ENCODE data around the gene GPR142. TPM values are rescaled to one million over a fixed set of nuclear protein-coding genes. Genes with fewer than 3 reads are reported as not detected.

The GPR142 gene
- polyA plus RNA-seq, 1 donor (not counting 4 experiments of a cell fraction or from before 2014, with no cell fraction given), result not detected

DNA sequence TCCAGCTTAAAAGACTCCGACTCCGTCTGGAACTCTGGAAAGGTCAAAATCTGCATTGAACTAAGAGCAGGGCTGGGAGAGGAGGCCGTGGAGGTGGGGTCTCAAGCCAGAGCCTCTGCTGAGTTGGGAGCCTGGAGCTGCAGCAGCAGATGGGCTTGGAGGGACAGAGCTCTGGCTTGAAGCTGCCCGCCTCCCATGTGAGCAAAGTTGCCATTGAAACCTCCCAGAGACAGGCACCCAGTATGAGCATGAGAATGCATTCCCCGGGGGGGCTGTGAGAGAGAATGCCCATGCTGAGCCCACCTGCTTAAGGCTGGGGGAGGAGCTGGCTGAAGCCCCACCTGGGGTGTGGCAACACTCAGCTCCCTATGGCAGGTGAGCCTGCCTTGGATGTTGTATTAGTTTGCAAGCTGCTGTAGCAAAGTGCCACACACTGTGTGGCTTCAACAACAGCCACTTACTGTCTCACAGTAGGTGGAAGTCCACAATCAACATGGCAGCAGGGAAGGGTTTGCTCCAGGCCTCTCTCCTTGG lies 31.7 kb upstream of the GPR142 start:
- H3K9me1 ChIP-seq (ENCODE audit: control insufficient read depth, extremely low read depth, insufficient read depth, low read length), result no peaks in the 10 kb centered on the region
- H3K27ac ChIP-seq (ENCODE audit: control insufficient read depth, insufficient read depth, low read length), result no peak overlapping the region
- no peak for FAIRE-seq
- dilution Hi-C loops (cut with MboI; ENCODE audit: extremely low pct_ligation_motif_present, low sequenced_read_pairs), result no loop called here
- no peak overlapping the region for H3K9ac ChIP-seq (ENCODE audit: control insufficient read depth, extremely low read depth, insufficient read depth, low read length)
- H3K4me3 ChIP-seq (ENCODE audit: control insufficient read depth in 2 of 3, extremely low read depth in 1 of 3, insufficient read depth in 2 of 3, low read depth in 1 of 3, low read length in 3 of 3), result no peak overlapping the region
- H3K9me3 ChIP-seq (ENCODE audit: control insufficient read depth, low read depth, low read length), result no peaks in the 10 kb centered on the region
- H4K20me1 ChIP-seq (ENCODE audit: control insufficient read depth, extremely low read depth, insufficient read depth, low read length), result no peaks in the 10 kb centered on the region
- H2AFZ ChIP-seq (ENCODE audit: control insufficient read depth, low read length), result no peak overlapping the region
- TF ChIP-seq, protein P1, sequence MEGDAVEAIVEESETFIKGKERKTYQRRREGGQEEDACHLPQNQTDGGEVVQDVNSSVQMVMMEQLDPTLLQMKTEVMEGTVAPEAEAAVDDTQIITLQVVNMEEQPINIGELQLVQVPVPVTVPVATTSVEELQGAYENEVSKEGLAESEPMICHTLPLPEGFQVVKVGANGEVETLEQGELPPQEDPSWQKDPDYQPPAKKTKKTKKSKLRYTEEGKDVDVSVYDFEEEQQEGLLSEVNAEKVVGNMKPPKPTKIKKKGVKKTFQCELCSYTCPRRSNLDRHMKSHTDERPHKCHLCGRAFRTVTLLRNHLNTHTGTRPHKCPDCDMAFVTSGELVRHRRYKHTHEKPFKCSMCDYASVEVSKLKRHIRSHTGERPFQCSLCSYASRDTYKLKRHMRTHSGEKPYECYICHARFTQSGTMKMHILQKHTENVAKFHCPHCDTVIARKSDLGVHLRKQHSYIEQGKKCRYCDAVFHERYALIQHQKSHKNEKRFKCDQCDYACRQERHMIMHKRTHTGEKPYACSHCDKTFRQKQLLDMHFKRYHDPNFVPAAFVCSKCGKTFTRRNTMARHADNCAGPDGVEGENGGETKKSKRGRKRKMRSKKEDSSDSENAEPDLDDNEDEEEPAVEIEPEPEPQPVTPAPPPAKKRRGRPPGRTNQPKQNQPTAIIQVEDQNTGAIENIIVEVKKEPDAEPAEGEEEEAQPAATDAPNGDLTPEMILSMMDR (optimal IDR thresholded peaks at IDR 0.05 in 1 of 3, IDR thresholded peaks at IDR 0.05 in 1 of 3, conservative IDR thresholded peaks at IDR 0.05 in 1 of 3; ENCODE audit: extremely low read depth in 1 of 3, insufficient read depth in 2 of 3, low read length in 3 of 3), result no peak
- no peak for TF ChIP-seq EZH2 (IDR thresholded peaks at IDR 0.05; ENCODE audit: low read length)
- no peak for DNase-seq (ENCODE audit: low read depth, low spot score)
- no peaks in the 10 kb centered on the region for H3K36me3 ChIP-seq (ENCODE audit: control insufficient read depth in 2 of 2, extremely low read depth in 1 of 2, insufficient read depth in 2 of 2, low read length in 2 of 2)
- H3K79me2 ChIP-seq (ENCODE audit: control insufficient read depth, insufficient read depth, low read length), result no peaks in the 10 kb centered on the region
- H3K27me3 ChIP-seq (ENCODE audit: control insufficient read depth, extremely low read depth, insufficient read depth, low read length), result peaks cover 23% of the 10 kb centered on the region
- H3K4me2 ChIP-seq (ENCODE audit: control insufficient read depth, extremely low read depth, insufficient read depth, low read depth, low read length), result no peak overlapping the region
- no peaks in the 10 kb centered on the region for H3K4me1 ChIP-seq (ENCODE audit: control insufficient read depth, extremely low read depth, insufficient read depth, low read length)

DNA sequence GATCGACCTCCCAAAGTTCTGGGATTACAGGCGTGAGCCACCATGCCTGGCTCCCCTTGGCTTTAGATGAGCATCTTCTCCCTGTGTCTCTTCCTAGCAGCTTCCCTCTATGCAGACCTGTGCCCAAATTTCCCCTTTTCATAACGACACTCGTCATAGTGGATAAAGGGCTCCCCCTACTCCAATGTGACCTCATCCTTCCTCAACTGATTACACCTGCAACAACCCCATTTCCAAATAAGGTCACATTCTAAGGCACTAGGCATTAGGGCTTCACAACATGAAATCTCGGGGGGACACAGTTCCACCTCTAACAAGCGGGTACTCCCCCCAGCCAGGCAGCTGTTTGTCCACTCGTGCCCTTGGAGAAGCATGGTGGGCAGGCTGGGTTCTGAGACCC lies 31.0 kb upstream of the GPR142 start:
- no peak for FAIRE-seq
- no peak overlapping the region for H3K27ac ChIP-seq (ENCODE audit: control insufficient read depth, insufficient read depth, low read length)
- H3K79me2 ChIP-seq (ENCODE audit: control insufficient read depth, insufficient read depth, low read length), result no peaks in the 10 kb centered on the region
- no peaks in the 10 kb centered on the region for H3K9me3 ChIP-seq (ENCODE audit: control insufficient read depth, low read depth, low read length)
- no peak for DNase-seq (ENCODE audit: low read depth, low spot score)
- dilution Hi-C loops (cut with MboI; ENCODE audit: extremely low pct_ligation_motif_present, low sequenced_read_pairs), result no loop called here
- H3K36me3 ChIP-seq (ENCODE audit: control insufficient read depth in 2 of 2, extremely low read depth in 1 of 2, insufficient read depth in 2 of 2, low read length in 2 of 2), result no peaks in the 10 kb centered on the region
- no peak overlapping the region for H3K9ac ChIP-seq (ENCODE audit: control insufficient read depth, extremely low read depth, insufficient read depth, low read length)
- H4K20me1 ChIP-seq (ENCODE audit: control insufficient read depth, extremely low read depth, insufficient read depth, low read length), result no peaks in the 10 kb centered on the region
- TF ChIP-seq, protein P1 (optimal IDR thresholded peaks at IDR 0.05 in 1 of 3, IDR thresholded peaks at IDR 0.05 in 1 of 3, conservative IDR thresholded peaks at IDR 0.05 in 1 of 3; ENCODE audit: extremely low read depth in 1 of 3, insufficient read depth in 2 of 3, low read length in 3 of 3), result no peak
- no peak for TF ChIP-seq EZH2 (IDR thresholded peaks at IDR 0.05; ENCODE audit: low read length)
- H3K27me3 ChIP-seq (ENCODE audit: control insufficient read depth, extremely low read depth, insufficient read depth, low read length), result peaks cover 23% of the 10 kb centered on the region
- H3K4me3 ChIP-seq (ENCODE audit: control insufficient read depth in 2 of 3, extremely low read depth in 1 of 3, insufficient read depth in 2 of 3, low read depth in 1 of 3, low read length in 3 of 3), result no peak overlapping the region
- no peak overlapping the region for H2AFZ ChIP-seq (ENCODE audit: control insufficient read depth, low read length)
- no peaks in the 10 kb centered on the region for H3K4me1 ChIP-seq (ENCODE audit: control insufficient read depth, extremely low read depth, insufficient read depth, low read length)
- H3K4me2 ChIP-seq (ENCODE audit: control insufficient read depth, extremely low read depth, insufficient read depth, low read depth, low read length), result no peak overlapping the region
- H3K9me1 ChIP-seq (ENCODE audit: control insufficient read depth, extremely low read depth, insufficient read depth, low read length), result no peaks in the 10 kb centered on the region

Measured in keratinocyte (primary cell).